GM12878 (cell line): ENCODE results near the gene MAGIX. TPM values are rescaled to one million over a fixed set of nuclear protein-coding genes. Genes with fewer than 3 reads are reported as not detected.

Experiments
- ATAC-seq: fragments of 200-7000 bp; cut with Tn5 transposase; 3 replicates; pipeline ENCODE4 v1.9.1; 2020; ENCODE audit warnings: mild to moderate bottlenecking, moderate library complexity
- BruUV-seq: library from RNA; stranded (reverse); fragments of 400-500 nt; replicated peaks from 2 replicates; lab custom pipeline; 2021; lab: Mats Ljungman, UMichigan
- CTCF ChIA-PET: fragments of 300-600 bp; sonication (Branson Sonifier 250); formaldehyde crosslinking; extraction: SDS; loops from one replicate; lab custom pipeline; 2021; ENCODE audit warnings: inconsistent platforms; lab: Yijun Ruan, JAX
- POLR2A ChIA-PET: fragments of 350-600 bp; formaldehyde crosslinking; extraction: SDS; loops from one replicate; lab custom pipeline; 2021; ENCODE audit warnings: inconsistent platforms; lab: Charles Lee
- RAD21 ChIA-PET: fragments of 300-600 bp; sonication (Branson Sonifier 250); formaldehyde crosslinking; loops from one replicate; lab custom pipeline; 2023; ENCODE audit warnings: antibody characterized with exemption; ENCODE audit not compliant: unreplicated experiment; lab: Charles Lee
- SMC1A ChIA-PET: fragments of 300-600 bp; sonication (Branson Sonifier 250); formaldehyde crosslinking; loops from one replicate; lab custom pipeline; 2023; ENCODE audit not compliant: unreplicated experiment, uncharacterized antibody; lab: Charles Lee
- DNase-seq: peaks from one replicate; pipeline ENCODE4 v3.0.0-alpha.2; 2011; ENCODE audit warnings: low read depth, low spot score
- FAIRE-seq: peaks from 3 replicates; lab custom pipeline; 2011; peaks lifted over from hg19 to GRCh38; lab: Jason Lieb, UNC
- H2AFZ ChIP-seq: 2 replicates; pipeline ENCODE4 v1.6.0; 2011; ENCODE audit warnings: low read depth, low read length, control low read depth; ENCODE audit not compliant: control insufficient read depth
- H3K27ac ChIP-seq: 2 replicates; pipeline ENCODE4 v1.5.1; 2011; ENCODE audit warnings: control low read depth; ENCODE audit not compliant: control insufficient read depth, insufficient read depth
- H3K27me3 ChIP-seq, 2 experiments: replicated peaks in 1 of 2; 2 replicates each; pipeline versions ENCODE4 v1.6.0 to v1.6.1; 2011; ENCODE audit warnings: low read length in 1 of 2; ENCODE audit not compliant: control insufficient read depth in 2 of 2, insufficient read depth in 2 of 2
- H3K36me3 ChIP-seq, 2 experiments: 2 replicates each; pipeline ENCODE4 v1.5.1; 2011; ENCODE audit warnings: low read length in 1 of 2; ENCODE audit not compliant: control insufficient read depth in 2 of 2, insufficient read depth in 2 of 2
- H3K4me1 ChIP-seq: 2 replicates; pipeline ENCODE4 v1.6.1; 2011; ENCODE audit warnings: mild to moderate bottlenecking, low read length, moderate library complexity, mixed read lengths; ENCODE audit not compliant: control insufficient read depth, insufficient read depth
- H3K4me2 ChIP-seq: 2 replicates; pipeline ENCODE4 v1.6.0; 2011; ENCODE audit warnings: control low read depth; ENCODE audit not compliant: control insufficient read depth, insufficient read depth
- H3K4me3 ChIP-seq: fragments of 200-600 bp; sonication (generic); 2 replicates; pipeline ENCODE4 v1.5.1; 2016
- H3K79me2 ChIP-seq: 2 replicates; pipeline ENCODE4 v1.6.0; 2011; ENCODE audit warnings: low read length; ENCODE audit not compliant: control insufficient read depth, insufficient read depth
- H3K9ac ChIP-seq: 2 replicates; pipeline ENCODE4 v1.8.0; 2011; ENCODE audit warnings: low read length, control low read depth, mixed read lengths; ENCODE audit not compliant: control insufficient read depth, insufficient read depth
- H3K9me3 ChIP-seq: replicated peaks from 3 replicates; pipeline ENCODE4 v1.5.1; 2011; ENCODE audit warnings: mild to moderate bottlenecking, low read length; ENCODE audit not compliant: control insufficient read depth, insufficient read depth
- H4K20me1 ChIP-seq: 2 replicates; pipeline ENCODE4 v1.6.0; 2011; ENCODE audit not compliant: control insufficient read depth, insufficient read depth
- BCL11A ChIP-seq: IDR thresholded peaks from 2 replicates; pipeline ENCODE4 v1.6.1; 2011; ENCODE audit warnings: low read depth, low read length
- BHLHE40 ChIP-seq, 2 experiments: fragments of 450-650 bp in 1 of 2; IDR thresholded peaks; 2 replicates each; pipeline ENCODE4 v1.6.1; 2011 to 2017; ENCODE audit warnings: low read depth in 2 of 2, borderline replicate concordance in 1 of 2, improper control_type of control experiment in 1 of 2, low read length in 1 of 2, mild to moderate bottlenecking in 1 of 2
- EGR1 ChIP-seq, 2 experiments: IDR thresholded peaks; 1 replicate in 1 of 2; 2 replicates in 1 of 2; pipeline ENCODE4 v1.6.1; 2011 to 2012; ENCODE audit warnings: low read depth in 2 of 2, low read length in 2 of 2, borderline replicate concordance in 1 of 2, mild to moderate bottlenecking in 1 of 2, moderate library complexity in 1 of 2
- FOXK2 ChIP-seq: fragments of 450-650 bp; IDR thresholded peaks from 2 replicates; pipeline ENCODE4 v1.6.1; 2017; ENCODE audit warnings: mild to moderate bottlenecking, moderate library complexity
- HCFC1 ChIP-seq: fragments of 150-350 bp; IDR thresholded peaks from 2 replicates; pipeline ENCODE4 v1.6.1; 2014; ENCODE audit warnings: low read length
- HDGF ChIP-seq: fragments of 450-650 bp; IDR thresholded peaks from 2 replicates; pipeline ENCODE4 v1.6.1; 2016; ENCODE audit warnings: antibody characterized with exemption
- IKZF2 ChIP-seq, 2 experiments: fragments of 450-650 bp; IDR thresholded peaks; 2 replicates each; pipeline ENCODE4 v1.6.1; 2017; ENCODE audit warnings: mild to moderate bottlenecking in 2 of 2, moderate library complexity in 2 of 2
- MYB ChIP-seq: fragments of 150-350 bp; IDR thresholded peaks from 2 replicates; pipeline ENCODE4 v1.6.1; 2014; ENCODE audit warnings: mild to moderate bottlenecking, low read depth, low read length, borderline replicate concordance
- NFIC ChIP-seq: IDR thresholded peaks from 2 replicates; pipeline ENCODE4 v1.6.1; 2012; ENCODE audit warnings: low read depth, mild to moderate bottlenecking, inconsistent platforms, low read length, moderate library complexity
- RFX5 ChIP-seq: IDR thresholded peaks from 2 replicates; pipeline ENCODE4 v1.6.1; 2011; ENCODE audit warnings: low read depth, low read length, improper control_type of control experiment
- TARDBP ChIP-seq: IDR thresholded peaks from 2 replicates; pipeline ENCODE4 v1.6.1; 2016; ENCODE audit warnings: borderline replicate concordance
- ZBTB4 ChIP-seq: fragments of 450-650 bp; formaldehyde crosslinking; IDR thresholded peaks from 2 replicates; pipeline ENCODE4 v1.4.0; 2022; ENCODE audit warnings: mild to moderate bottlenecking, moderate library complexity
- WGBS: methylation state at CpG from one replicate; pipeline ENCODE4 v1.1.6; 2016; ENCODE audit warnings: low lambda C conversion rate; ENCODE audit not compliant: insufficient replicate concordance, insufficient coverage; ENCODE audit errors: missing lambda C conversion rate; 5-methylcytosine and 5-hydroxymethylcytosine counted together
- in situ Hi-C: fragments of 300-500 bp; cut with MboI; formaldehyde crosslinking; loops from 9 replicates; pipeline ENCODE4 v1.14.3; 2018; ENCODE audit warnings: mixed read lengths
- intact Hi-C: fragments of 100-400 bp; cut with micrococcal nuclease; formaldehyde crosslinking; loops from one replicate; pipeline ENCODE4 v1.14.2; 2022; ENCODE audit not compliant: unreplicated experiment
- polyA plus RNA-seq, 11 experiments: library from polyadenylated mRNA; depleted of rRNA in 4 of 11; unstranded in 6 of 11; stranded (reverse) in 5 of 11; fragments of >200 nt; fragmentation: Nextera tagmentation in 4 of 11; fragmentation: Illumina TruSeq in 1 of 11; extraction: Ambion mirVana in 4 of 11; extraction: Trizol in 1 of 11; gene quantifications; 1 replicate in 1 of 11; 2 replicates in 10 of 11; pipeline versions ENCODE4 v1.2.1 to v1.2.3, GENCODE V29; 2011 to 2016; ENCODE audit warnings: inconsistent platforms in 2 of 11, missing spikeins in 2 of 11, low read depth in 1 of 11
- total RNA-seq, 4 experiments: library from RNA; depleted of rRNA in 3 of 4; stranded (reverse); fragments of >200 nt in 3 of 4; fragmentation: Illumina TruSeq in 1 of 4; extraction: Trizol in 1 of 4; gene quantifications; 2 replicates each; pipeline versions ENCODE4 v1.2.1 to v1.2.3, GENCODE V29; 2013 to 2021

MAGIX gene
- total and polyA plus RNA-seq, 10 of the 15 experiments (the other 5 are each of a cell fraction or from before 2014, with no cell fraction given): 0.03 to 2.5 (median 0.82) TPM

GRCh38 chrX:49199906-49200771, 37.6 kb downstream of the MAGIX start, which contains the start of gene SYP (continued):
- TF ChIP-seq EGR1 (IDR thresholded peaks at IDR 0.05; ENCODE audit: borderline replicate concordance in 1 of 2, low read depth in 2 of 2, low read length in 2 of 2) (peak; percentile 42 to 87), BHLHE40 (IDR thresholded peaks at IDR 0.05; ENCODE audit: borderline replicate concordance in 1 of 2, low read depth in 2 of 2, low read length in 1 of 2) (peak in 1 of 2 experiments; percentile 54; a peak in 1 of 4 replicates), NFIC (no peak), ZBTB4 (CRISPR knock-in tag) (no peak), HDGF (no peak)
- TF ChIP-seq, all 136 proteins: peak for 34

- Histone ChIP-seq H3K9ac (no peak overlapping the region), H3K79me2 (no peaks in the 10 kb centered on the region), H3K4me1 (no peaks in the 10 kb centered on the region), H2AFZ (no peak overlapping the region), H3K9me3 (no peaks in the 10 kb centered on the region), H3K36me3 (no peaks in the 10 kb centered on the region), H3K4me3 (no peak overlapping the region), H3K27me3 (no peaks in the 10 kb centered on the region), H3K4me2 (no peak overlapping the region)
- no peak for ATAC-seq
- no TSS peak for BruUV-seq
- RAD21 ChIA-PET: interaction anchor here (0.6 kb wide), 1 partner anchor 1829 kb away, joined by 3 read pairs; no protein-coding TSS in a partner anchor
- intact Hi-C loops: no loop called here
- CTCF ChIA-PET: interaction anchor here (1.7 kb wide), 1 partner anchor 10 kb away, joined by 4 read pairs; no protein-coding TSS in a partner anchor
- SMC1A ChIA-PET: no interaction called here
- WGBS: 45% methylated on average over 2 of the region's 2 CpGs
- TF ChIP-seq BCL11A (no peak), FOXK2 (no peak), TARDBP (no peak), RFX5 (no peak), HCFC1 (no peak), IKZF2 (IDR thresholded peaks at IDR 0.05) (no peak), MYB (no peak)
- TF ChIP-seq, all 136 proteins: peak for 0
- no peaks in the 10 kb centered on the region for H4K20me1 ChIP-seq
- FAIRE-seq: no peak
- POLR2A ChIA-PET: interaction anchor here (0.6 kb wide), 1 partner anchor 338 kb away, joined by 3 read pairs; no protein-coding TSS in a partner anchor
- no peak for DNase-seq
- in situ Hi-C loops: no loop called here
- no peak overlapping the region for H3K27ac ChIP-seq
Observed at GRCh38 chrX:49202022-49202421, 39.5 kb downstream of the MAGIX start.
